MM.1S (cell line): ENCODE data around the gene NLGN1.

Experiments
- EZH2 ChIP-seq: fragments of 300-600 bp; sonication (generic); optimal IDR thresholded peaks from 2 replicates; pipeline ENCODE3; 2017; ENCODE audit warnings: low read depth, mild to moderate bottlenecking, antibody characterized with exemption, low read length, mixed read lengths
- EZH2phosphoT487 ChIP-seq: fragments of 300-600 bp; sonication (generic); IDR thresholded peaks from 2 replicates; pipeline ENCODE4 v1.6.1; 2018; ENCODE audit warnings: antibody characterized with exemption, low read length
- TF ChIP-seq, protein P1 (sequence below): fragments of 300-600 bp; sonication (generic); IDR thresholded peaks from 2 replicates; pipeline ENCODE4 v1.5.1; 2016; ENCODE audit warnings: antibody characterized with exemption, low read length, mixed read lengths

DNA sequence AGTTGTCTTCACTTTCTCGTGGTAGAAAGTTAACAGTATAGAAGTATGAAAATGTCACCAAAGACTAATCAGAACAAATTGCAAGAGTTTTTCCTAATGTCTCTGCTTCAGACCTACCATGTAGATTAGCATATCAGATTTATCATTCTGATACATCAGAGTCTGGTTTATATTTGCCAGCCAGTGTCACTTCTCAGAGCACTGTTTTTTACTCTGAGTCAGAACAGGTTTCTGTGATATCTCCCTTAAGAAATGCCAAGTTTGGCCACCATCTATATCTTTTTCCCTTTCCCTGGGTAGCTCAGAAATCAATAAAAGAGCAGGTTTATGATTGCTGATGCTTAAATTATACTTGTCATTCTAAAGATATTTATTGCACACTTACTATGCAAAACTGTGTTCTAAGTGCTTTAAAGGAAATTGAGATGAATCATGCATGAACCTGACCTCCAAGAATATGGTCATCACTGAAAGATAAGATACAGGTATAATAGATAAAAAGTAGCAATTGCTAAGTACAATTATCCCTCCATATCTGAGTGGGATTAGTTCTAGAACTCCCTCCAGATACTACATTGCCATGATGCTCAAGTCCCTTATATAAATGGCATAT is 788.9 kb downstream of the NLGN1 start:
- TF ChIP-seq EZH2 (no peak), EZH2phosphoT487 (no peak)
- TF ChIP-seq, protein P1, sequence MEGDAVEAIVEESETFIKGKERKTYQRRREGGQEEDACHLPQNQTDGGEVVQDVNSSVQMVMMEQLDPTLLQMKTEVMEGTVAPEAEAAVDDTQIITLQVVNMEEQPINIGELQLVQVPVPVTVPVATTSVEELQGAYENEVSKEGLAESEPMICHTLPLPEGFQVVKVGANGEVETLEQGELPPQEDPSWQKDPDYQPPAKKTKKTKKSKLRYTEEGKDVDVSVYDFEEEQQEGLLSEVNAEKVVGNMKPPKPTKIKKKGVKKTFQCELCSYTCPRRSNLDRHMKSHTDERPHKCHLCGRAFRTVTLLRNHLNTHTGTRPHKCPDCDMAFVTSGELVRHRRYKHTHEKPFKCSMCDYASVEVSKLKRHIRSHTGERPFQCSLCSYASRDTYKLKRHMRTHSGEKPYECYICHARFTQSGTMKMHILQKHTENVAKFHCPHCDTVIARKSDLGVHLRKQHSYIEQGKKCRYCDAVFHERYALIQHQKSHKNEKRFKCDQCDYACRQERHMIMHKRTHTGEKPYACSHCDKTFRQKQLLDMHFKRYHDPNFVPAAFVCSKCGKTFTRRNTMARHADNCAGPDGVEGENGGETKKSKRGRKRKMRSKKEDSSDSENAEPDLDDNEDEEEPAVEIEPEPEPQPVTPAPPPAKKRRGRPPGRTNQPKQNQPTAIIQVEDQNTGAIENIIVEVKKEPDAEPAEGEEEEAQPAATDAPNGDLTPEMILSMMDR, result no peak
